GM20431 (cell line): ENCODE results near the gene CHST15.

Experiments
- in situ Hi-C: fragments of 300-500 bp; cut with MseI, MboI; formaldehyde crosslinking; loops from one replicate; pipeline ENCODE4 v1.15.0; 2020; ENCODE audit warnings: low sequenced_read_pairs; ENCODE audit not compliant: unreplicated experiment

The CHST15 gene

GRCh38 chr10:124068929-124069328 is 24.5 kb downstream of the CHST15 start:
- in situ Hi-C loops: no loop called here

- in situ Hi-C loops: no loop called here
Observed at GRCh38 chr10:124067825-124068400, 25.5 kb downstream of the CHST15 start.

- in situ Hi-C loops: no loop called here
Observed at GRCh38 chr10:124066781-124067714, 26.4 kb downstream of the CHST15 start.

- in situ Hi-C loops: no loop called here
Observed at GRCh38 chr10:124066126-124066700, 27.2 kb downstream of the CHST15 start.

- in situ Hi-C loops: no loop called here
Observed at GRCh38 chr10:124065382-124066125, 27.8 kb downstream of the CHST15 start.

GRCh38 chr10:124064676-124065075 is 28.7 kb downstream of the CHST15 start:
- in situ Hi-C loops: no loop called here

- in situ Hi-C loops: no loop called here
Observed at GRCh38 chr10:124063750-124064603, 29.4 kb downstream of the CHST15 start.

- in situ Hi-C loops: no loop called here
Observed at GRCh38 chr10:124062390-124062789, 31.0 kb downstream of the CHST15 start.

GRCh38 chr10:124061030-124061429 is 32.4 kb downstream of the CHST15 start:
- in situ Hi-C loops: no loop called here

GRCh38 chr10:124060148-124060720 is 33.2 kb downstream of the CHST15 start:
- in situ Hi-C loops: no loop called here

- in situ Hi-C loops: no loop called here
Observed at GRCh38 chr10:124059551-124059950, 33.8 kb downstream of the CHST15 start.

GRCh38 chr10:124058346-124059003 is 34.9 kb downstream of the CHST15 start:
- in situ Hi-C loops: no loop called here

- in situ Hi-C loops: no loop called here
Observed at GRCh38 chr10:124057601-124058000, 35.8 kb downstream of the CHST15 start.

- in situ Hi-C loops: no loop called here
Observed at GRCh38 chr10:124056337-124056980, 36.9 kb downstream of the CHST15 start.

GRCh38 chr10:124053971-124054370 is 39.4 kb downstream of the CHST15 start:
- in situ Hi-C loops: no loop called here

GRCh38 chr10:124052561-124052960 is 40.8 kb downstream of the CHST15 start:
- in situ Hi-C loops: no loop called here

- in situ Hi-C loops: no loop called here
Observed at GRCh38 chr10:124050021-124051015, 43.1 kb downstream of the CHST15 start.
